Endothelial cell of umbilical vein (primary cell): ENCODE measurements around the gene LIPG.

ENCODE experiments used
- CTCF ChIP-seq, 2 donors: IDR thresholded peaks; 1 replicate in 1 of 2; 2 replicates in 1 of 2; pipeline ENCODE4 v1.5.1; 2011; ENCODE audit warnings: low read length in 2 of 2, mild to moderate bottlenecking in 2 of 2, moderate library complexity in 2 of 2, control low read depth in 1 of 2, inconsistent platforms in 1 of 2, low read depth in 1 of 2; ENCODE audit not compliant: insufficient read depth in 1 of 2; ENCODE audit errors: extremely low read depth in 1 of 2
- MYC ChIP-seq: IDR thresholded peaks from one replicate; pipeline ENCODE4 v1.6.1; 2011; ENCODE audit warnings: mild to moderate bottlenecking, low read depth, low read length

- no peak for TF ChIP-seq CTCF (IDR thresholded peaks at IDR 0.05; ENCODE audit: extremely low read depth in 1 of 2, insufficient read depth in 1 of 2, low read depth in 1 of 2, low read length in 2 of 2)
- TF ChIP-seq MYC, result no peak
These were observed 24.2 kb downstream of the LIPG start for GRCh38 chr18:49585781-49586663.
